Activated CD4-positive, alpha-beta memory T cell treated with anti-CD3 and anti-CD28 coated beads for 36 hours (primary cell): ENCODE measurements around the gene ZDHHC1. TPM values are rescaled to one million over a fixed set of nuclear protein-coding genes. Genes with fewer than 3 reads are reported as not detected.

Experiments
- CTCF ChIA-PET: fragments of 350-600 bp; sonication (Branson Sonifier 250); formaldehyde crosslinking; loops from one replicate; lab custom pipeline; 2021; ENCODE audit warnings: antibody characterized with exemption, inconsistent platforms; lab: Charles Lee
- POLR2A ChIA-PET: fragments of 350-600 bp; sonication (Branson Sonifier 250); formaldehyde crosslinking; loops from one replicate; lab custom pipeline; 2021; ENCODE audit warnings: antibody characterized with exemption; lab: Charles Lee
- DNase-seq: peaks from one replicate; pipeline ENCODE4 v3.0.0-alpha.2; 2020
- H3K27ac Mint-ChIP-seq: one replicate; pipeline ENCODE4 v1.8.0; 2021; ENCODE audit warnings: mixed read lengths
- H3K27me3 Mint-ChIP-seq: one replicate; pipeline ENCODE4 v1.8.0; 2021; ENCODE audit warnings: mixed read lengths
- H3K36me3 Mint-ChIP-seq: one replicate; pipeline ENCODE4 v1.8.0; 2021; ENCODE audit warnings: mixed read lengths
- H3K4me1 Mint-ChIP-seq: one replicate; pipeline ENCODE4 v1.8.0; 2021; ENCODE audit warnings: low read depth, mixed read lengths
- H3K4me3 Mint-ChIP-seq: one replicate; pipeline ENCODE4 v1.8.0; 2021; ENCODE audit warnings: mild to moderate bottlenecking, mixed read lengths
- H3K9me3 Mint-ChIP-seq: one replicate; pipeline ENCODE4 v1.8.0; 2021; ENCODE audit warnings: mixed read lengths
- intact Hi-C: fragments of 100-400 bp; cut with micrococcal nuclease; formaldehyde crosslinking; loops from one replicate; pipeline ENCODE4 v1.15.1; 2023
- total RNA-seq, 2 experiments: library from RNA; stranded (reverse); gene quantifications; one replicate each; pipeline ENCODE4 v1.2.3, GENCODE V29; 2021

Gene ZDHHC1
- total RNA-seq, result under 1 TPM; 0.57 to 0.68 TPM

GRCh38 chr16:67415872-67416793 lies at the start of gene ZDHHC1:
TSS of gene ZDHHC1 (minus strand) at chr16:67416477. CDS start at chr16:67407775, 8,702 bp downstream.
- DNase-seq, result peak; percentile 66
- Mint-ChIP-seq H3K27me3 (peaks cover 29% of the 10 kb centered on the region), H3K4me3 (peak within 1 kb of the TSS; percentile 53), H3K36me3 (no peaks in the 10 kb centered on the region), H3K27ac (no peak within 1 kb of the TSS), H3K4me1 (peaks cover 3% of the 10 kb centered on the region), H3K9me3 (no peaks in the 10 kb centered on the region)
- POLR2A ChIA-PET, result interaction anchor here (1.0 kb wide), 1 partner anchor 15 kb away, joined by 3 read pairs; no protein-coding TSS in a partner anchor
- CTCF ChIA-PET, result interaction anchor here (0.8 to 3.3 kb wide), 5 partner anchors 11 to 403 kb away, joined by 3 to 34 read pairs (median 4); partner anchors contain the start of gene TPPP3
- intact Hi-C loops, result no loop called here

- H3K4me1 Mint-ChIP-seq, result peaks cover 10% of the 10 kb centered on the region
- ChIA-PET CTCF (interaction anchor here (5.4 to 6.2 kb wide), 2 partner anchors 17 to 38 kb away, joined by 51 to 71 read pairs; no protein-coding TSS in a partner anchor), POLR2A (no interaction called here)
- intact Hi-C loops, result no loop called here
- H3K9me3 Mint-ChIP-seq, result no peaks in the 10 kb centered on the region
- no peak for DNase-seq
- no peaks in the 10 kb centered on the region for H3K36me3 Mint-ChIP-seq
- H3K27me3 Mint-ChIP-seq, result no peaks in the 10 kb centered on the region
- no peak overlapping the region for H3K27ac Mint-ChIP-seq
- H3K4me3 Mint-ChIP-seq, result no peak overlapping the region
Measured at GRCh38 chr16:67464565-67464964, 48.3 kb upstream of the ZDHHC1 start.

GRCh38 chr16:67463691-67464090 lies 47.4 kb upstream of the ZDHHC1 start:
- no peak for DNase-seq
- Mint-ChIP-seq H3K4me1 (peaks cover 10% of the 10 kb centered on the region), H3K4me3 (no peak overlapping the region), H3K27ac (no peak overlapping the region), H3K9me3 (no peaks in the 10 kb centered on the region), H3K36me3 (no peaks in the 10 kb centered on the region), H3K27me3 (no peaks in the 10 kb centered on the region)
- intact Hi-C loops, result no loop called here
- POLR2A ChIA-PET, result no interaction called here
- CTCF ChIA-PET, result interaction anchor here (6.2 kb wide), 1 partner anchor 37 kb away, joined by 71 read pairs; no protein-coding TSS in a partner anchor

- H3K4me1 Mint-ChIP-seq, result peaks cover 7% of the 10 kb centered on the region
- POLR2A ChIA-PET, result no interaction called here
Measured at GRCh38 chr16:67463059-67463458, 46.8 kb upstream of the ZDHHC1 start.

GRCh38 chr16:67462279-67462655 lies 46.0 kb upstream of the ZDHHC1 start:
- Mint-ChIP-seq H3K9me3 (no peaks in the 10 kb centered on the region), H3K4me1 (peaks cover 6% of the 10 kb centered on the region), H3K4me3 (no peak overlapping the region), H3K27me3 (no peaks in the 10 kb centered on the region), H3K36me3 (no peaks in the 10 kb centered on the region), H3K27ac (no peak overlapping the region)
- intact Hi-C loops, result no loop called here
- DNase-seq, result no peak
- ChIA-PET POLR2A (no interaction called here), CTCF (interaction anchor here (1.1 to 6.2 kb wide), 3 partner anchors 14 to 36 kb away, joined by 3 to 71 read pairs (median 3); no protein-coding TSS in a partner anchor)

More at GRCh38 chr16:67463059-67463458, 46.8 kb upstream of the ZDHHC1 start:
- intact Hi-C loops, result no loop called here
- DNase-seq, result no peak
- Mint-ChIP-seq H3K36me3 (no peaks in the 10 kb centered on the region), H3K9me3 (no peaks in the 10 kb centered on the region), H3K27me3 (no peaks in the 10 kb centered on the region), H3K27ac (no peak overlapping the region), H3K4me3 (no peak overlapping the region)
- CTCF ChIA-PET, result interaction anchor here (1.1 to 6.2 kb wide), 3 partner anchors 15 to 37 kb away, joined by 3 to 71 read pairs (median 3); no protein-coding TSS in a partner anchor

- DNase-seq, result no peak
- Mint-ChIP-seq H3K4me1 (peaks cover 9% of the 10 kb centered on the region), H3K27me3 (no peaks in the 10 kb centered on the region), H3K36me3 (no peaks in the 10 kb centered on the region), H3K27ac (no peak overlapping the region), H3K4me3 (no peak overlapping the region), H3K9me3 (no peaks in the 10 kb centered on the region)
- ChIA-PET POLR2A (no interaction called here), CTCF (interaction anchor here (0.9 to 1.3 kb wide), 3 partner anchors 14 to 487 kb away, joined by 3 read pairs; no protein-coding TSS in a partner anchor)
- intact Hi-C loops, result no loop called here
Measured at GRCh38 chr16:67461600-67462278, 45.5 kb upstream of the ZDHHC1 start.

- intact Hi-C loops, result no loop called here
- Mint-ChIP-seq H3K4me1 (peaks cover 12% of the 10 kb centered on the region), H3K4me3 (no peak overlapping the region), H3K9me3 (no peaks in the 10 kb centered on the region), H3K27me3 (no peaks in the 10 kb centered on the region), H3K36me3 (no peaks in the 10 kb centered on the region), H3K27ac (no peak overlapping the region)
- no peak for DNase-seq
- ChIA-PET CTCF (interaction anchor here (0.9 kb wide), 1 partner anchor 488 kb away, joined by 3 read pairs; no protein-coding TSS in a partner anchor), POLR2A (no interaction called here)
Measured at GRCh38 chr16:67460961-67461360, 44.7 kb upstream of the ZDHHC1 start.

GRCh38 chr16:67460168-67460567 lies 43.9 kb upstream of the ZDHHC1 start:
- DNase-seq, result no peak
- POLR2A ChIA-PET, result no interaction called here
- Mint-ChIP-seq H3K4me3 (no peak overlapping the region), H3K9me3 (no peaks in the 10 kb centered on the region), H3K27ac (no peak overlapping the region), H3K27me3 (no peaks in the 10 kb centered on the region), H3K4me1 (peaks cover 7% of the 10 kb centered on the region), H3K36me3 (no peaks in the 10 kb centered on the region)
- intact Hi-C loops, result no loop called here
- CTCF ChIA-PET, result interaction anchor here (0.9 to 1.2 kb wide), 3 partner anchors 12 to 61 kb away, joined by 3 to 4 read pairs (median 4); no protein-coding TSS in a partner anchor

- DNase-seq, result no peak
- ChIA-PET POLR2A (no interaction called here), CTCF (interaction anchor here (0.9 to 1.2 kb wide), 3 partner anchors 12 to 60 kb away, joined by 3 to 4 read pairs (median 4); no protein-coding TSS in a partner anchor)
- Mint-ChIP-seq H3K27ac (no peak overlapping the region), H3K4me1 (peaks cover 7% of the 10 kb centered on the region), H3K27me3 (no peaks in the 10 kb centered on the region), H3K4me3 (no peak overlapping the region), H3K36me3 (no peaks in the 10 kb centered on the region), H3K9me3 (no peaks in the 10 kb centered on the region)
- intact Hi-C loops, result no loop called here
Measured at GRCh38 chr16:67459861-67460150, 43.5 kb upstream of the ZDHHC1 start.

- no peak overlapping the region for H3K27ac Mint-ChIP-seq
- DNase-seq, result no peak
- POLR2A ChIA-PET, result no interaction called here
Measured at GRCh38 chr16:67459066-67459860, 43.0 kb upstream of the ZDHHC1 start.

GRCh38 chr16:67458121-67458641 lies 41.9 kb upstream of the ZDHHC1 start:
- CTCF ChIA-PET, result interaction anchor here (0.9 to 1.3 kb wide), 2 partner anchors 30 to 31 kb away, joined by 3 to 4 read pairs; no protein-coding TSS in a partner anchor

More at GRCh38 chr16:67459066-67459860, 43.0 kb upstream of the ZDHHC1 start:
- H3K4me3 Mint-ChIP-seq, result no peak overlapping the region
- CTCF ChIA-PET, result interaction anchor here (0.9 to 1.3 kb wide), 4 partner anchors 12 to 60 kb away, joined by 3 to 4 read pairs (median 4); no protein-coding TSS in a partner anchor
- H3K9me3 Mint-ChIP-seq, result no peaks in the 10 kb centered on the region
- no peaks in the 10 kb centered on the region for H3K27me3 Mint-ChIP-seq
- intact Hi-C loops, result no loop called here
- H3K4me1 Mint-ChIP-seq, result peaks cover 7% of the 10 kb centered on the region
- H3K36me3 Mint-ChIP-seq, result no peaks in the 10 kb centered on the region

More at GRCh38 chr16:67458121-67458641, 41.9 kb upstream of the ZDHHC1 start:
- POLR2A ChIA-PET, result interaction anchor here (0.6 kb wide), 1 partner anchor 357 kb away, joined by 5 read pairs; no protein-coding TSS in a partner anchor
- no peaks in the 10 kb centered on the region for H3K36me3 Mint-ChIP-seq
- peaks cover 7% of the 10 kb centered on the region for H3K4me1 Mint-ChIP-seq
- intact Hi-C loops, result no loop called here
- no peaks in the 10 kb centered on the region for H3K27me3 Mint-ChIP-seq
- no peak overlapping the region for H3K4me3 Mint-ChIP-seq
- DNase-seq, result no peak
- H3K9me3 Mint-ChIP-seq, result no peaks in the 10 kb centered on the region
- no peak overlapping the region for H3K27ac Mint-ChIP-seq
